ENCODE measurements around the gene CFAP221. TPM values are rescaled to one million over a fixed set of nuclear protein-coding genes. Genes with fewer than 3 reads are reported as not detected.
A peak's percentile ranks its signal among the peaks of the same experiment; 100 is the strongest.

CFAP221 gene
- total RNA-seq, 8 experiments from 2014 or later: 0.52 to 18.7 (median 6.0) TPM; not detected in 1

DNA sequence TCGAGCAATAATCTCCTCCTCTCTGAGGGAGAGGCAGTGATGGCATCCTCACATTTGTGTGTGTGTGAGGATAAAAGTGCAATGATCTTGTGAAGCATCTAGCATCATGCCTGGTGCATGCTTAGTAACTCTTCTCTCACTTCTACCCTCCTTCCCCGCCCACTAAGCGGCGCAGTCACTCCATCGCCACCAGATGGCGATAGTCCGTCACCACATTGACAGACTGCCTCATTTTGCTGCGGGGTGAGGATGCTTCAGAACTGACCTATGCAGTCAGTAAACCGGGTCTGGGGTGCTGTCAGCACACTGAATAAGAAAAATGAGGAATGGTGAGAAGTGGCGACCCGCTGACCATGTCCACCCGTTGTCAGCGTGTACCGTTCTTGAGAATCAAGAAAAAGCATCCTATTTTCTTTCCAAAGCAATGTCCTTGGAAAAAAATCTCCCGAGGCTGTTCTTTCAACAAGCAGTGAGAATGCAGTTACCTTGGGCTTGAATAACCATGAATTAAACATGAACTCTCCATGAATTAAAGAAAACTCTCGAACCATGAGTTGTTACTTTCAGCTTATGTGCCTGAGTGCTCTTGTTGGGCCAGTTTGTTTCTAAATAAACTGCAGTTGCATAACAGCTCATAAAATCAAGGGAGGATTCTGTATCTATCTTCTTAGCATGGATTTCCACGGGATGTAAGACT is 97.5 kb downstream of the CFAP221 start:
- peaks cover 18 to 24% of the 10 kb centered on the region in 2 donors for H3K4me1 ChIP-seq (replicated peaks in 1 of 2)
- H3K27ac ChIP-seq: no peak overlapping the region
- WGBS, 10 experiments: 1 to 27% (median 12%) methylated on average over 3 to 17 of the region's 17 CpGs
- ATAC-seq (replicated peaks in 6 of 8): peak; percentile 56 to 99 (median 78)
- peak overlapping the region in 4 of 5 donors; percentile 8 to 17 (median 12) for H3K4me3 ChIP-seq
- in situ Hi-C loops (cut with MboI; ENCODE audit: low pct_unique_long_range_greater_than_20kb in 2 of 9, low sequenced_read_pairs in 9 of 9, unreplicated experiment in 9 of 9): loop anchor here in 2 of 9 experiments (25.0 kb wide), 2 partner anchors 129 to 521 kb away; partner anchors contain the start of gene SCTR (in 1 of the 2)

DNA sequence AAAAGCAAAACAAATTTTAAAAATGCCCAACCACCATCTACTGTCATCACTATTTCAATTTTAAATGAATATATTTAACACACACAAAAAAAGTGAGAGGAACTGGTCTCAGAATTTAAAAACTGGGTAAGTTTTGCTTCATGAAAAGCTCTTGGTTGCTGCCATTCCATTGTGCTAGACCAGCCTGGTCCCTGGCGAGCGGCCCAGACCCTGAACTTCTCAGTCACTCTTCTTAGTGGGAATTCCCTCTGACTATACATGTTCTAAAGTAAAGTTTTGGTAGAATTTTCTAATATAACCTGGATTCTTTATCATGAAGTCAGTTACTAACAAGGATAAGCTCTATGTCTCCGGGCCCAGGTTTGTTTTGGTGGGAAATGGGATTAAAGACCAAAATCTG is 99.9 kb downstream of the CFAP221 start:
- H3K27ac ChIP-seq: no peak overlapping the region
- H3K4me1 ChIP-seq (replicated peaks in 1 of 2): peaks cover 6 to 12% of the 10 kb centered on the region in 2 donors
- no peak for ATAC-seq (replicated peaks in 6 of 8)
- WGBS, 10 experiments: 50 to 100% (median 100%) methylated on average over 1 to 3 of the region's 3 CpGs; no CpG with 5 or more reads in 3 of the 10 experiments
- in situ Hi-C loops (cut with MboI; ENCODE audit: low pct_unique_long_range_greater_than_20kb in 2 of 9, low sequenced_read_pairs in 9 of 9, unreplicated experiment in 9 of 9): loop anchor here in 2 of 9 experiments (25.0 kb wide), 2 partner anchors 132 to 518 kb away; partner anchors contain the start of gene SCTR (in 1 of the 2)
- no peak overlapping the region for H3K4me3 ChIP-seq

- Histone ChIP-seq H3K4me1 (replicated peaks in 1 of 2) (peaks cover 0 to 6% of the 10 kb centered on the region in 2 donors), H3K27ac (no peak overlapping the region), H3K4me3 (no peak overlapping the region)
- no peak for ATAC-seq (replicated peaks in 6 of 8)
- WGBS, 10 experiments: 0 to 100% (median 58%) methylated on average over 1 to 3 of the region's 3 CpGs; no CpG with 5 or more reads in 1 of the 10 experiments
- in situ Hi-C loops (cut with MboI; ENCODE audit: low pct_unique_long_range_greater_than_20kb in 2 of 9, low sequenced_read_pairs in 9 of 9, unreplicated experiment in 9 of 9): loop anchor here in 2 of 9 experiments (25.0 kb wide), 2 partner anchors 133 to 517 kb away; partner anchors contain the start of gene SCTR (in 1 of the 2)
Observed at GRCh38 chr2:119645173-119645855, 101.1 kb downstream of the CFAP221 start.

- in situ Hi-C loops (cut with MboI; ENCODE audit: low pct_unique_long_range_greater_than_20kb in 2 of 9, low sequenced_read_pairs in 9 of 9, unreplicated experiment in 9 of 9): loop anchor here in 2 of 9 experiments (25.0 kb wide), 2 partner anchors 134 to 516 kb away; partner anchors contain the start of gene SCTR (in 1 of the 2)
- WGBS, 10 experiments: 67 to 100% (median 96%) methylated on average over 1 to 3 of the region's 3 CpGs; no CpG with 5 or more reads in 4 of the 10 experiments
- no peak for ATAC-seq (replicated peaks in 6 of 8)
- Histone ChIP-seq H3K4me1 (replicated peaks in 1 of 2) (peaks cover 0 to 6% of the 10 kb centered on the region in 2 donors), H3K4me3 (no peak overlapping the region), H3K27ac (no peak overlapping the region)
Observed at GRCh38 chr2:119646149-119646548, 101.9 kb downstream of the CFAP221 start.

- no peak overlapping the region for H3K27ac ChIP-seq
- ATAC-seq (replicated peaks in 6 of 8): no peak
- in situ Hi-C loops (cut with MboI; ENCODE audit: low pct_unique_long_range_greater_than_20kb in 2 of 9, low sequenced_read_pairs in 9 of 9, unreplicated experiment in 9 of 9): loop anchor here in 2 of 9 experiments (25.0 kb wide), 2 partner anchors 135 to 515 kb away; partner anchors contain the start of gene SCTR (in 1 of the 2)
- H3K4me1 ChIP-seq (replicated peaks in 1 of 2): no peaks in the 10 kb centered on the region
- no peak overlapping the region for H3K4me3 ChIP-seq
- WGBS, 10 experiments: 58 to 100% (median 79%) methylated on average over 1 to 7 of the region's 7 CpGs
Observed at GRCh38 chr2:119647440-119648169, 103.4 kb downstream of the CFAP221 start.

GRCh38 chr2:119649364-119649917 is 105.2 kb downstream of the CFAP221 start:
- no peak overlapping the region for H3K27ac ChIP-seq
- no peaks in the 10 kb centered on the region for H3K4me1 ChIP-seq (replicated peaks in 1 of 2)
- in situ Hi-C loops (cut with MboI; ENCODE audit: low pct_unique_long_range_greater_than_20kb in 2 of 9, low sequenced_read_pairs in 9 of 9, unreplicated experiment in 9 of 9): loop anchor here in 2 of 9 experiments (25.0 kb wide), 2 partner anchors 137 to 513 kb away; partner anchors contain the start of gene SCTR (in 1 of the 2)
- no peak for ATAC-seq (replicated peaks in 6 of 8)
- H3K4me3 ChIP-seq: no peak overlapping the region
- 20 to 100% (median 80%) methylated on average over 1 to 5 of the region's 5 CpGs; no CpG with 5 or more reads in 1 of the 10 experiments for WGBS, 10 experiments

- WGBS, 10 experiments: 14 to 100% (median 86%) methylated on average over 1 to 3 of the region's 3 CpGs; no CpG with 5 or more reads in 1 of the 10 experiments
- H3K4me1 ChIP-seq (replicated peaks in 1 of 2): no peaks in the 10 kb centered on the region
- no peak for ATAC-seq (replicated peaks in 6 of 8)
- H3K4me3 ChIP-seq: no peak overlapping the region
- in situ Hi-C loops (cut with MboI; ENCODE audit: low pct_unique_long_range_greater_than_20kb in 2 of 9, low sequenced_read_pairs in 9 of 9, unreplicated experiment in 9 of 9): loop anchor here in 3 of 9 experiments (25.0 kb wide), 1 partner anchor 238 kb away; no protein-coding TSS in a partner anchor
- no peak overlapping the region for H3K27ac ChIP-seq
Observed at GRCh38 chr2:119650206-119650605, 106.0 kb downstream of the CFAP221 start.

DNA sequence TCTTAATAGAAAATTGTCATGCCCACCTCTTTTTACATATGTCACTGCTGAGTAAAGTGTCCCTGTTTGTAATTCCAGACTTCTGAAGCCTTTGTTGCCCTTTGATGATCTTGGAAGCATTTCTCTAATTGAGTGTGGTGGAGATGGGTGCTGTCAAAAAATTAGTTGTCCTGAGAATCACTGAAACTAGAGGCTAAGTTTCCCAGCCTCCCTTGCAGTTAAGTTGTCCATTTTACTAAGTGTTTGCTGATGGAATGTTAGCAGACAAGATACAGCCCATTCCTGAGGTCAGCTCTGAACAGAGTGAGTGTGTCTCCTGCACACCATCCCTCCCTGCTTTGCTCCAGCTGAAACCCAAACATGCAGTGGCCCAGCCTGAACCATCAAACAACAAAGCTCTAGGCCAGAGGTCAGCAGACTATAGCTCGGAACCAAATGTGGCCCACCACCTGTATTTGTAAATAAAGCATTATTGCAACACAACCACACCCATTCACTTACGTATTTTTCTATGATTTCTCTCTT is 106.7 kb downstream of the CFAP221 start:
- Histone ChIP-seq H3K4me1 (replicated peaks in 1 of 2) (no peaks in the 10 kb centered on the region), H3K4me3 (no peak overlapping the region), H3K27ac (no peak overlapping the region)
- in situ Hi-C loops (cut with MboI; ENCODE audit: low pct_unique_long_range_greater_than_20kb in 2 of 9, low sequenced_read_pairs in 9 of 9, unreplicated experiment in 9 of 9): loop anchor here in 3 of 9 experiments (25.0 kb wide), 1 partner anchor 239 kb away; no protein-coding TSS in a partner anchor
- 17 to 100% (median 68%) methylated on average over 1 to 2 of the region's 2 CpGs; no CpG with 5 or more reads in 2 of the 10 experiments for WGBS, 10 experiments
- ATAC-seq (replicated peaks in 6 of 8): no peak

GRCh38 chr2:119657466-119658145 is 113.4 kb downstream of the CFAP221 start:
- in situ Hi-C loops (cut with MboI; ENCODE audit: low pct_unique_long_range_greater_than_20kb in 2 of 9, low sequenced_read_pairs in 9 of 9, unreplicated experiment in 9 of 9): loop anchor here in 3 of 9 experiments (25.0 kb wide), 1 partner anchor 245 kb away; no protein-coding TSS in a partner anchor
- H3K4me3 ChIP-seq: no peak overlapping the region
- H3K27ac ChIP-seq: no peak overlapping the region
- 33 to 100% (median 83%) methylated on average over 2 to 8 of the region's 8 CpGs; no CpG with 5 or more reads in 1 of the 10 experiments for WGBS, 10 experiments
- ATAC-seq (replicated peaks in 6 of 8): no peak
- H3K4me1 ChIP-seq (replicated peaks in 1 of 2): no peaks in the 10 kb centered on the region

GRCh38 chr2:119659601-119660342 is 115.5 kb downstream of the CFAP221 start:
- H3K4me3 ChIP-seq: no peak overlapping the region
- ATAC-seq (replicated peaks in 6 of 8): peak in 3 of 8 experiments; percentile 49 to 65 (median 55)
- H3K27ac ChIP-seq: no peak overlapping the region
- in situ Hi-C loops (cut with MboI; ENCODE audit: low pct_unique_long_range_greater_than_20kb in 2 of 9, low sequenced_read_pairs in 9 of 9, unreplicated experiment in 9 of 9): loop anchor here in 3 of 9 experiments (25.0 kb wide), 1 partner anchor 247 kb away; no protein-coding TSS in a partner anchor
- WGBS, 10 experiments: 0 to 73% (median 30%) methylated on average over 1 to 6 of the region's 8 CpGs
- H3K4me1 ChIP-seq (replicated peaks in 1 of 2): no peaks in the 10 kb centered on the region

DNA sequence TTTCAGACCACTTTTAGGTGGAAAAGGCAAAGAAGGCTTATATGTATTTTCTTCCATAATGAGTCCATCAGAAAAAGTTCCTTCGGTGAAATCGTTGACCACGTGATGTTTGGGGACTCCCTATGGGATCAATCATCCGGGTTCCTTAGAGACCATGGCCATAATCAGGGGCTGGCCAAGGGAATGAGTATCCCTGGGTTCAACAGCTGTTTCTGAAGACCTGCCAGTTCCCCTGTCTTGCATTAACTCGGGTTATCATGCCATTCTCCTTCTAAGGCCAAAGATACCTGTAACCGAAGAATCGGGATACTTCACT is 116.1 kb downstream of the CFAP221 start:
- in situ Hi-C loops (cut with MboI; ENCODE audit: low pct_unique_long_range_greater_than_20kb in 2 of 9, low sequenced_read_pairs in 9 of 9, unreplicated experiment in 9 of 9): loop anchor here in 3 of 9 experiments (25.0 kb wide), 1 partner anchor 248 kb away; no protein-coding TSS in a partner anchor
- Histone ChIP-seq H3K4me3 (no peak overlapping the region), H3K4me1 (replicated peaks in 1 of 2) (no peaks in the 10 kb centered on the region), H3K27ac (no peak overlapping the region)
- peak in 1 of 8 experiments; percentile 27 for ATAC-seq (replicated peaks in 6 of 8)
- WGBS, 10 experiments: 0 to 81% (median 46%) methylated on average over 3 to 7 of the region's 7 CpGs; no CpG with 5 or more reads in 2 of the 10 experiments
